Thyroid gland (tissue), 4 donors: Measurements from ENCODE around the gene CASP2.

Experiments used
- CTCF ChIP-seq, 6 experiments: fragments of 200-600 bp in 3 of 6; fragments of 450-650 bp in 3 of 6; sonication (generic) in 3 of 6; IDR thresholded peaks; one replicate each; pipeline ENCODE4 v1.5.1; 2016 to 2019; ENCODE audit warnings: antibody characterized with exemption in 6 of 6, mild to moderate bottlenecking in 2 of 6, inconsistent platforms in 1 of 6, moderate library complexity in 1 of 6
- POLR2A ChIP-seq, 2 donors: fragments of 450-650 bp; IDR thresholded peaks; one replicate each; pipeline ENCODE4 v1.6.1; 2017; ENCODE audit warnings: antibody characterized with exemption in 2 of 2, mild to moderate bottlenecking in 2 of 2, moderate library complexity in 1 of 2

GRCh38 chr7:143287339-143287934, 714 bp upstream of the CASP2 start:
- TF ChIP-seq POLR2A (IDR thresholded peaks at IDR 0.05): no peak
- no peak for TF ChIP-seq CTCF (IDR thresholded peaks at IDR 0.05)
